HEK293T (cell line): ENCODE results near the gene SUMF2.

Experiments
- ARNT ChIP-seq: fragments of 450-650 bp; IDR thresholded peaks from 2 replicates; pipeline ENCODE4 v1.6.1; 2017; ENCODE audit warnings: mild to moderate bottlenecking
- BHLHE40 ChIP-seq: fragments of 450-650 bp; IDR thresholded peaks from 2 replicates; pipeline ENCODE4 v1.6.1; 2016; ENCODE audit warnings: mild to moderate bottlenecking, moderate library complexity, borderline replicate concordance
- ELF4 ChIP-seq: fragments of 450-650 bp; IDR thresholded peaks from 2 replicates; pipeline ENCODE4 v1.6.1; 2017; ENCODE audit warnings: antibody characterized with exemption
- FOXA1 ChIP-seq: fragments of 450-650 bp; IDR thresholded peaks from 2 replicates; pipeline ENCODE4 v1.6.1; 2016; ENCODE audit warnings: mild to moderate bottlenecking
- FOXK2 ChIP-seq: fragments of 450-650 bp; IDR thresholded peaks from 2 replicates; pipeline ENCODE4 v1.6.1; 2016; ENCODE audit warnings: mild to moderate bottlenecking
- FOXM1 ChIP-seq: fragments of 450-650 bp; IDR thresholded peaks from 2 replicates; pipeline ENCODE4 v1.6.1; 2017; ENCODE audit warnings: mild to moderate bottlenecking, borderline replicate concordance
- HDGF ChIP-seq: fragments of 450-650 bp; IDR thresholded peaks from 2 replicates; pipeline ENCODE4 v1.6.1; 2017; ENCODE audit warnings: antibody characterized with exemption, borderline replicate concordance
- NFRKB ChIP-seq: fragments of 450-650 bp; IDR thresholded peaks from 2 replicates; pipeline ENCODE4 v1.6.1; 2016; ENCODE audit warnings: mild to moderate bottlenecking, moderate library complexity
- SP1 ChIP-seq: fragments of 450-650 bp; IDR thresholded peaks from 2 replicates; pipeline ENCODE4 v1.6.1; 2017
- SUZ12 ChIP-seq: fragments of 450-650 bp; IDR thresholded peaks from 2 replicates; pipeline ENCODE4 v1.6.1; 2016; ENCODE audit warnings: mild to moderate bottlenecking
- TARDBP ChIP-seq: fragments of 450-650 bp; IDR thresholded peaks from 2 replicates; pipeline ENCODE4 v1.6.1; 2016
- ZNF384 ChIP-seq: fragments of 450-650 bp; IDR thresholded peaks from 2 replicates; pipeline ENCODE4 v1.6.1; 2016
- TF ChIP-seq, protein P1 (sequence below): fragments of 450-650 bp; IDR thresholded peaks from 2 replicates; pipeline ENCODE4 v1.6.1; 2016

DNA sequence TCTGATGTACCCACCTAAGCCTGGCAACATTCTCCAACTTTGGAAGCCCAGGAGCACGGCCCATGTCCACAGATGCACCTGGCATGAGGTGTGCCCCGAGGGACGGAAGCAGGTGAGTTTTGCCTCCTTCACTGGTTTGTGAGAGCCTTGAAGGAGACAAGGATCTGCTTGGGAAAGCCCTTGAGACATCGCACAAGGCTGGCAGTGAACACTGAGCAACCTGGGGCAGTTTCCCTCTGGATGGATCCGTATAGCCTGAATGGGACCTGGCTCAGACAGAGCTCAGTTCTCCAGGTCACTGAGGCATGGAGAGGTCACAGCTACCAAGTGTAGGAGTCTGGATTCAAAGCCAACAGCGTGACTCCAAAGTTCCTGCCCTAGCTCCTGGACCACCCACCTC lies 60.9 kb downstream of the SUMF2 start:
- TF ChIP-seq TARDBP = no peak
- no peak for TF ChIP-seq ARNT
- no peak for TF ChIP-seq FOXA1
- TF ChIP-seq BHLHE40 = no peak
- no peak for TF ChIP-seq NFRKB
- no peak for TF ChIP-seq ELF4
- no peak for TF ChIP-seq FOXM1
- TF ChIP-seq SUZ12 = no peak
- no peak for TF ChIP-seq ZNF384
- no peak for TF ChIP-seq SP1
- TF ChIP-seq FOXK2 = no peak
- TF ChIP-seq HDGF = no peak
- TF ChIP-seq, protein P1, sequence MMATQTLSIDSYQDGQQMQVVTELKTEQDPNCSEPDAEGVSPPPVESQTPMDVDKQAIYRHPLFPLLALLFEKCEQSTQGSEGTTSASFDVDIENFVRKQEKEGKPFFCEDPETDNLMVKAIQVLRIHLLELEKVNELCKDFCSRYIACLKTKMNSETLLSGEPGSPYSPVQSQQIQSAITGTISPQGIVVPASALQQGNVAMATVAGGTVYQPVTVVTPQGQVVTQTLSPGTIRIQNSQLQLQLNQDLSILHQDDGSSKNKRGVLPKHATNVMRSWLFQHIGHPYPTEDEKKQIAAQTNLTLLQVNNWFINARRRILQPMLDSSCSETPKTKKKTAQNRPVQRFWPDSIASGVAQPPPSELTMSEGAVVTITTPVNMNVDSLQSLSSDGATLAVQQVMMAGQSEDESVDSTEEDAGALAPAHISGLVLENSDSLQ = no peak
